SKM-1 (cell line): ENCODE measurements around the gene SNAPC1.

Experiments
- DNase-seq: peaks from one replicate; lab custom pipeline; 2025; ENCODE audit not compliant: unreplicated experiment; lab: John Stamatoyannopoulos, UW

SNAPC1 gene

DNA sequence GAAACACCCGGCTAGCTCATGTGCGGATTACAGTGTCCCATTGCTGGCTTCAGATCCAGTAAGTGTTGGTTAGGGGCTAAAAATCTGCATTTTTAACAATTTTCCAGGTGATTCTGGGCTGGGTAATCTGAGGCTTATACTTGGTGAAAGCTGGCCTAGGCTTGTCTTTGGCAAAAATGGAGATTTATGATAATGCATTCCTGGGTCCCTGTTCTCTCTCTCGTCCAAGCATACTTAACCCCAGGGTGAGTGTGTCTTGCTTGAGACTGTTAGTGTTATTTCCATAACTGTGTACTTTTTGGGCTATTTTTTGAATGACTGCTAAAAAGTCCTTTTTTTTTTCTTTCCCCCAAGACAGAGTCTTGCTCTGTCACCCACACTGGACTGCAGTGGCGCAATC lies 43.2 kb downstream of the SNAPC1 start:
- no peak for DNase-seq

DNA sequence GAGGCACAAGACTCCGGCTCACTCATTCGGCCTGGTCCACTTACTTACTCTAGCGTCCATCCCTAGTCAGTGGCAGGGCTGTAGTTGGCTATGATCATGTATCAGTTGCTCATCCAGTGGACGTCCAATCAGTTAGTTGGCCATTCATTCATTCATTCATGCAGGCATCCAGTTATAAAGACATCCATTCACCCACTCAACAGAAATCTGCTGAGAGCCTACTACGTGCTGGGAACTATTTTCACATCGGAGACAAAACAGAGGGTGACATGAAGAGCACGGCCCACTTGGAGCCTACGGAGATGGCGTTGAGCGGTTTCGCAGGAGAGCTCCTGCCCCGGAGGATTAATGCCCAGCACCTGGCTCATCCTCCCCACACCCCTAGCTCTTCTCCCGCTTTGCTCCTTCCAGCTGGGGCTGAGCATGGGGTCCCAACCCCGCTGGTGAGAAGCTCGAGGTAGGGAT lies 49.7 kb downstream of the SNAPC1 start:
- DNase-seq = no peak

DNA sequence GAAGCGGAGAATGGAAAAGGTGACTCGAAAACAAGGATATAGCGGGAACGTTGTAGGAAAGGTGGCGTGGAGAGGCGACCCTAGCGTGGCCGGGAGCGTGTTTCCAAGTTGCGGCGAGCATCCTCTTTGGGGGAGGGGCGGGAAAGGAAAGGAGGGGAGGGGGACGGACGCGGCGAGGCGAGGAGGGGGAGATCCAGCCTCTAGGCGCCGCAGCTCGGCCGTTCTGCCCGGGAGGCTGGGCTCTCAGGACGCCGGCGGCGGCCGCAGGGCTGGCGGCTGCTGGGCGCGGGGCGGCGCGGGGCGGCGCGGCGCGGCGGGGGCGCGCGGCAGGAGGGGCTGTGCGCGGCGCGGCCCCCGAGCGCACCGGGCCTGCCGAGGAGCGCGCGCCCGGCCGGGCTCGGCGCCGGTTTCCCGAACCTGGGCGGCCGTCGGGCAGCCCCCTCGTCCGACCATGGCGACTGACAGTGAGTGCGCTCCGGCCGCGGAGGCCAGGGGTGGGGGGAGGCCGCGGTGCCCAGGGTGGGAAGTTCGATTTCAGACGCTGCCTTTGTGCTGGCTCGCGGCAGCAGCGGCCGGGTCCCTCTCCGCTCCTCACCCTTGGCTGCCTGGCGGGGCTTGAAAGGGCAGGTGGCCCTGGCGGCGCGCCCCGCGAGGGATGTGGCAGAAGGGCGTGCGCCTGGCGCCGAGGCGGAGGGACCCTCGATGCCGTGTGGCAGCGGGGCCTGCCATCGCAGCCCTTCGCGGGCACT lies 50.3 kb downstream of the SNAPC1 start, which contains the start of gene SYT16:
SYT16 (plus strand) TSS at position 357 of the 749 bp plus-strand sequence.
- no peak for DNase-seq

DNA sequence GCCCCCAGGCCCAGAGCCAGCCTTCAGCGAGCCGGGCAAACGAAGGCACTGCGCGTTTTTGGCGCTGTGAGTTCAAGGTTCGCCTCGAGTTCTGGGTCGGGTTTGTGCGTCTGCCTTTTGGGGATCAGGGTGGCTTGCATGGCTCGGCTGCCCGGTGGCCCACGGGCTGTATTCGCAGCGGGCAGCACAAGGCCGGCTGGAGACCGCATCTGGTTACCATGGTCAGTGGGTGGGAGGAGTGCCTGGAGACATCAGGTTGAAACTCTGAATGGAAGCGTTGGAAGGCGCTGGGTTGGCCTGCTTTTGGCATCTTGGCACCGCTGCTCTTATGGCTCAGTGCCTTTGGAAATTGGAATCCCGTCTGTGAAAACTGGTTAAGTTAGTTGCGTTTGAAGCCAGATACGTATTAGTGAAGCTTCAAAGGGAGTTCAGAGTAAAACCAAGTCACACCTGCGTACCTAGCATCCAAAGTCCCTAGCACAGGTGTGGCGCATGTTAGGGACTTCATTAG lies 50.9 kb downstream of the SNAPC1 start:
- no peak for DNase-seq

DNA sequence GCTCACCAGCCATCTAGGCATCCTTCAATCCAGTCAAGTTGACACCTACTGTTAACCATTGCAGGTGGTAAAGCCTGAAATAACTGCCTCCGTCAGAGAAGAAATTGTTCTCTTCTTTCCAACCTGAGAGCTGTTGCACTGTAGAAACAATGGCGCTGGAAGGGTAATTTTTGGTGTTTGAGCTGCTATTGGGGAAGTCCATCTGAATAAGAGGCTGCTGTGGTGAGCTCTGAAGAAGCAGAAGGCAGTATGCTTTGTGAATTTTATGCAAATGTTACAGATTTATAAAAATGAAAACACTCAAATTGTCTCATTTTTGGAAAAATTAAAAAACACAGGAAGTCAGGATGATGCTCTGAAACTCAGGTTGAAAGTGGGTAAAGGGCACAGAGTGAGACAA lies 60.2 kb downstream of the SNAPC1 start:
- DNase-seq = no peak

DNA sequence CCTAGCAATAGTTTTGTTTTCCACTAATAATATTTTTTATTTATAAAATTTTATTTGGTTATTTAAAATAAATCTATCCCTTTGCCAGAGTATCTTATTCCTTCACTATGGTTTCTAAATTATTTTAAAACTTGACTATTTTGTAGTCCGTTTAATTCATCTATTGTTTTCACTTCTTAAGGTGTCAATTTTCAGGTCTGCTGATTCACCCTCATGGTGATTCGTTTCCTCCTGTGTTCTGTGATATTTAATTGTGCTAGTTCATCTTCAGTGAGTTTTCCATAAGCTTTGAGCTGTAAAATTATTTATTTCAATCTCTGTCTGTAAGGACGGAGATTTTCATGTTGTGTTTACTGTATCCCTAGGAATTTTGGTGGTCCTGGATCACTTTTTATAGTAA lies 70.6 kb downstream of the SNAPC1 start:
- DNase-seq = no peak

DNA sequence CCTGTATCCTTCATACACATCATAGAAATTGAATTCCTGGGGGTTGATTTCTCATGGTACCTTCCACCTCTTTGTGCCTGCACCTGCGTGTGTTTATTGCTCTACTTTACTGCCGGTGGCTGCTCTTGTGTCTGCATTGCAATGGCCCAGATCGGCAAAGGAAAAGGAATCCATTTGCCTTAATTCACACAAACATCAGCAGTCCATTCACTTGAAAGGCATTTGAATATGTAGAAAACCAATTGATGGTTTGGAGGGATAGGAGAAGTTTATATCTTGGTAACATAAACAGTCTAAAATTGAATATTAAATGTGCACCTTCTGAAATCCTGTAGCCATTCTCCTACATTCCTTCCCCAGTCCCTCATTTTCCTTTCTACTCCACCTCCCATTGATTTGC lies 74.0 kb downstream of the SNAPC1 start:
- DNase-seq = no peak

DNA sequence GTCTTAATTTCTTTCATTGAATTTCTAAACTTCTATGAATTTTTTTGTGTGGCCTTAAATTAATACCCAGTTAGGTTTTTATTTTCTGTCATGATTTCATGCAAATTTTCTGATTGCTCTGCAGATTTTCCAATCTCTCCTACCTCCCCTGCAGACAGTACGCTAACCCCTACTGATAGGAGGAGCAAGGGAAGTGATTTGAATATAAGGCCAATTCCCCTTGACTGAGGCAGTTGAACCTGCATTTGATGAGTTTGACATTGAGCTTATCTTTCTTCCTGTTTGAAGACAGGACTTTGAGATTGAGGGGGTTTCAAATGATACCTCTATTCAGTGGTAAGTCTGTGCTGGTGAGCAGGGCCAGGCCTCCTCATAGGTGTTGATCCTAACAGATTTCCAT lies 74.6 kb downstream of the SNAPC1 start:
- DNase-seq = no peak

DNA sequence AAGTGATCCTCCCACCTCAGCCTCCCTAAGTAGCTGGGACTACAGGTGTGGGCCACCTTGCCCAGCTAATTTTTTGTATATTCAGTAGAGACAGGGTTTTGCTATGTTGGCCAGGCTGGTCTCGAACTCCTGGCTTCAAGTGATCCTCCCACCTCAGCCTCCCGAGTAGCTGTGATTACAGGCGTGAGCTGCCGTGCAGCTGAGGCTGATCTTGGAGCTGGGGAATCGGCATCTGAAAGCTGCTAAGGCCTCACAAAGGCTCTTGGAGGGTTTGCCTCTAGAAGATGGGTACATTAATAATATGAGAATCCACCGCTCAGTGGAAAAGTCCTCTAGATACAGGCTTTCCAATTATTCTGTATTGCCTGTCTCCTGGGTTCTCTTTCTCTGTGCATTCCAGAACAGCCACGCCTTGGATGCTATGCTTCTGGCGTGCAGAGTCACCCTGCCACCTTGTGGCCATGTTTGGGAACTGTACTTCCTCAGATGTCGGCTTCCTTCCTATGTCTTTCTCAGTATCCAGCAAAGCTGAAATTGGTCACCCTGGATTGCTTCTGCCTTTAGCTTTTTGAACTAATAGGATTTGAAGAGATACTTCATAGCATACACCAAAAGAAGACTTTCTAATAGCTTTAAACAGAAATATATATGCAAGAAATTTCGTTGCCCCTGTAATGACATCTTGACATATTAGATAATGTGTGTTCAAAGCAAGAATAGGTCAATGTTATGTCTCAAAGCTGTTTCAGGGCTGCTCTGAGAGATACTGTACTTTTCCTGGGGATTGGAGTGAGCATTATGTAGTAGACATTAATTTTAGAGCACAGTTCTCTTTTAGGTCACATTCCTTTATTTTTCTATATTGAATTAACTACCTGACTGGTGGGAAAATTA lies 75.4 kb downstream of the SNAPC1 start:
- peak; percentile 6 for DNase-seq

DNA sequence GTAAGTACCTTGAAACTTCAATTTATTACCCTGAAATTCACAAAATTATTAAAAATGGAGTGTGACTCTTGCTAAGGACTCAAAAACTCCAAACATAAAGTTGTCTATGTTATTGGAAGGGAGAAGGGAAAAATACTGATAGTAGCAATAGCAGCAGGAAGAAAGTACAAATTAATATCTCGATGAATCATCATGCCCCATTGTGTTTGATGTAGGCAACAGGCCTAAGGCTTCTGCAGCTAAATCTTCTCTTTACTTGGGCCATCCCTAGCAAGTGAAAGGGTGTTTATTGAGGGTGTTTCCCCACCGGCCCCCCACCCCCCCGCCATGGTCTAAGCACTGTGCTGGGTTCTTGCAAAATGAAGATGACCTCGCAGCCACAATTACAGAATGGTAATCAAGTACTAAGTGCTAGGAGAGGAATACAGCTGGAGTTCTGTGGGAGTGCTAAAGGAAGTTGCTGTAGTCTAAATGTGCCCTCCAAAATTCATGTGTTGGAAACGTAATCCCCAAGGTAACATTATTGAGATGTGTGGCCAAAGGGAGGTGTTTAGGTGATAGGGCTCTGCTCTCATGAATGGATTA lies 76.5 kb downstream of the SNAPC1 start:
- DNase-seq = no peak

DNA sequence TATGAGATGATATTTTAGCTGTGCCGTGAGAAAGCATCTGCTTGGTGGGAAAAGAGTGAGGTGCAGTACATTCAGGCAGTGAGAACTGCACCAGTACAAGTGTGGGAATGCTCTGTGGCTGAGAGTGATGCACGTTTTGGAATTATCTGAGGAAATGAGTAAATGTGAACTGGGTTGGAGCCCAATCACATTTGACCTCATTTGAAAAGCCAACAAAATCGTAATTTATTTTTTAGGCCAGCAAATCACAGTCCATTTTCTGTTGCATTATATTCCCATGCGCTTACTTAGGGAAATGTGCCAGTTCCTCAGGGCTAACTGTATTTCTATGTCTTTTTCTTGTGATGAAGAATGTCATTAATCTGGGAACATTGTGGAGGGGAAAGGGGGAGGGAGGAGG lies 77.3 kb downstream of the SNAPC1 start:
- no peak for DNase-seq

DNA sequence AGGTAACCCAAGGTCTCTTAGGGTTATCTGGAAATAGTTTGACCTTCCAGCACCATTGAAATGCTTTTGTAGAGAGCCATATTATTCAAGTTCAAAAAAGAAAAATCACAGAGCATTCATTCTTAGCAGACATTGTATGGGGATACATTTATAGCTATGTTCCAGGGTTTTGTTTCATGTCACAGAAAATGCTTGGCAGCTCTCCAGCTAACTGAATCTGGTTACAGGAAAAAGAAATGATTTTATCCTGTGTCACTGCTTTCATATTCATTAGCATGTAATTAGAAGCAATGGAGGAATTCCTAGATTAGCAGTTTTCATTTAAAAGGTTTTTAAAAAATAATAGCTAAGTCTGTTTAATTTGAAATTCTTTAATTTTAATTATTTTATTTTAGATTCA lies 78.9 kb downstream of the SNAPC1 start:
- DNase-seq = no peak
